PC-9 (cell line): ENCODE results near the gene TSPAN14. TPM values are rescaled to one million over a fixed set of nuclear protein-coding genes. Genes with fewer than 3 reads are reported as not detected.

Experiments
- BruUV-seq: library from RNA; stranded (reverse); fragments of 400-500 nt; replicated peaks from 2 replicates; lab custom pipeline; 2021; lab: Mats Ljungman, UMichigan
- CTCF ChIA-PET: fragments of 300-600 bp; sonication (Branson Sonifier 250); formaldehyde crosslinking; loops from one replicate; lab custom pipeline; 2022; ENCODE audit warnings: antibody characterized with exemption; lab: Charles Lee
- POLR2A ChIA-PET: fragments of 300-600 bp; sonication (Branson Sonifier 250); formaldehyde crosslinking; loops from one replicate; lab custom pipeline; 2022; ENCODE audit warnings: antibody characterized with exemption; ENCODE audit not compliant: unreplicated experiment; lab: Charles Lee
- DNase-seq, 2 experiments: peaks; one replicate each; pipeline versions ENCODE4 v3.0.0 to v3.0.0-alpha.2; 2015 to 2022; ENCODE audit warnings: mixed read lengths in 1 of 2
- H2AFZ ChIP-seq: fragments of 200-600 bp; sonication (generic); 2 replicates; pipeline ENCODE4 v1.8.1; 2017; ENCODE audit warnings: antibody characterized with exemption
- H3F3A ChIP-seq: fragments of 200-600 bp; sonication (generic); 2 replicates; pipeline ENCODE4 v1.8.1; 2017; ENCODE audit warnings: antibody characterized with exemption, mild to moderate bottlenecking, low read depth; ENCODE audit not compliant: insufficient read depth
- H3K27ac ChIP-seq: fragments of 200-600 bp; sonication (generic); 2 replicates; pipeline ENCODE4 v1.6.1; 2016; ENCODE audit warnings: mixed run types
- H3K27me3 ChIP-seq: fragments of 200-600 bp; sonication (generic); 2 replicates; pipeline ENCODE4 v1.6.1; 2016; ENCODE audit warnings: low read depth, mixed run types; ENCODE audit not compliant: insufficient read depth
- H3K36me3 ChIP-seq: fragments of 200-600 bp; sonication (generic); 2 replicates; pipeline ENCODE4 v1.6.1; 2016; ENCODE audit warnings: low read depth, mixed run types
- H3K4me1 ChIP-seq: fragments of 200-600 bp; sonication (generic); replicated peaks from 2 replicates; pipeline ENCODE4 v1.6.1; 2016; ENCODE audit warnings: mixed run types; ENCODE audit not compliant: insufficient read depth
- H3K4me2 ChIP-seq: fragments of 200-600 bp; sonication (generic); 2 replicates; pipeline ENCODE4 v1.6.1; 2017; ENCODE audit warnings: mixed run types
- H3K4me3 ChIP-seq: fragments of 200-600 bp; sonication (generic); 2 replicates; pipeline ENCODE4 v1.6.1; 2016; ENCODE audit warnings: mixed run types
- H3K79me2 ChIP-seq: fragments of 200-600 bp; sonication (generic); 2 replicates; pipeline ENCODE4 v1.6.1; 2017; ENCODE audit warnings: low read depth, mixed run types
- H3K9me2 ChIP-seq: fragments of 200-600 bp; sonication (generic); 2 replicates; pipeline ENCODE4 v1.8.1; 2017; ENCODE audit warnings: mild to moderate bottlenecking; ENCODE audit not compliant: insufficient read depth
- H3K9me3 ChIP-seq: fragments of 200-600 bp; sonication (generic); 2 replicates; pipeline ENCODE4 v1.8.1; 2016; ENCODE audit warnings: low read depth; ENCODE audit not compliant: insufficient read depth
- H4K20me1 ChIP-seq: fragments of 200-600 bp; sonication (generic); 2 replicates; pipeline ENCODE4 v1.8.1; 2017; ENCODE audit not compliant: insufficient read depth
- EZH2 ChIP-seq: fragments of 200-600 bp; sonication (generic); IDR thresholded peaks from 2 replicates; pipeline ENCODE4 v1.8.0; 2017; ENCODE audit warnings: antibody characterized with exemption, low read depth
- intact Hi-C: fragments of 100-400 bp; cut with micrococcal nuclease; formaldehyde crosslinking; loops from one replicate; pipeline ENCODE4 v1.10.0; 2022; ENCODE audit not compliant: unreplicated experiment
- total RNA-seq: library from RNA; stranded (reverse); gene quantifications from 2 replicates; pipeline ENCODE4 v1.2.3, GENCODE V29; 2021
- TF ChIP-seq, protein P1 (sequence below): fragments of 200-600 bp; sonication (generic); conservative IDR thresholded peaks from 2 replicates; pipeline ENCODE4 v1.6.1; 2017; ENCODE audit warnings: mixed run types, antibody characterized with exemption, mild to moderate bottlenecking, moderate library complexity

Gene TSPAN14
- total RNA-seq, 1 experiment from 2014 or later, result 135 TPM

DNA sequence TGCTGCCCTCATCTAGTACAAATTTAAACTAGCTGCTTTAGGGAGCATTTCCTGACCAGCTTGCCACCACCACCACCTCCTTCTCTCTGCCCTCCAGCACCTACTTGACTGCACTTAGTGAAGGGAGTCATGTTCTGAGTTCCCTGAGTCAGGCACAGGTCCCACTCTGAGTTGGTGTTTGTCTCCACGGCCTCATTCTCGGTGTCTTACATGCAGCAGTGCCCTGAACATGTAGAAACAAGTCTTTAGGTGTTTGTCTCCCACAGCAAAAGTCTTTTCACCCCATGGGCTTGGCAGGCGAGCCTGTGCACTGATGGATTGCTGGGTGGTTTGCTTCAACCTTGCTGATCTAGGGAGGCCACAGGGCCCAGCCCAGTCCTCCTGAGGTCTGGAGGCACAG, 16.9 kb downstream of the TSPAN14 start:
- TF ChIP-seq, protein P1, sequence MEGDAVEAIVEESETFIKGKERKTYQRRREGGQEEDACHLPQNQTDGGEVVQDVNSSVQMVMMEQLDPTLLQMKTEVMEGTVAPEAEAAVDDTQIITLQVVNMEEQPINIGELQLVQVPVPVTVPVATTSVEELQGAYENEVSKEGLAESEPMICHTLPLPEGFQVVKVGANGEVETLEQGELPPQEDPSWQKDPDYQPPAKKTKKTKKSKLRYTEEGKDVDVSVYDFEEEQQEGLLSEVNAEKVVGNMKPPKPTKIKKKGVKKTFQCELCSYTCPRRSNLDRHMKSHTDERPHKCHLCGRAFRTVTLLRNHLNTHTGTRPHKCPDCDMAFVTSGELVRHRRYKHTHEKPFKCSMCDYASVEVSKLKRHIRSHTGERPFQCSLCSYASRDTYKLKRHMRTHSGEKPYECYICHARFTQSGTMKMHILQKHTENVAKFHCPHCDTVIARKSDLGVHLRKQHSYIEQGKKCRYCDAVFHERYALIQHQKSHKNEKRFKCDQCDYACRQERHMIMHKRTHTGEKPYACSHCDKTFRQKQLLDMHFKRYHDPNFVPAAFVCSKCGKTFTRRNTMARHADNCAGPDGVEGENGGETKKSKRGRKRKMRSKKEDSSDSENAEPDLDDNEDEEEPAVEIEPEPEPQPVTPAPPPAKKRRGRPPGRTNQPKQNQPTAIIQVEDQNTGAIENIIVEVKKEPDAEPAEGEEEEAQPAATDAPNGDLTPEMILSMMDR, result no peak
- ChIA-PET CTCF (interaction anchor here (0.6 to 2.0 kb wide), 4 partner anchors 11 to 34 kb away, joined by 3 to 10 read pairs (median 5); no protein-coding TSS in a partner anchor), POLR2A (interaction anchor here (0.5 to 1.2 kb wide), 3 partner anchors 9 to 63 kb away, joined by 3 to 4 read pairs (median 4); no protein-coding TSS in a partner anchor)
- no TSS peak for BruUV-seq
- Histone ChIP-seq H3K27ac (peak overlapping the region; percentile 91), H3F3A (peaks cover 85% of the 10 kb centered on the region), H3K9me3 (no peaks in the 10 kb centered on the region), H3K79me2 (peaks cover 98% of the 10 kb centered on the region), H3K36me3 (peaks cover 60% of the 10 kb centered on the region), H2AFZ (no peak overlapping the region), H3K4me3 (no peak overlapping the region), H4K20me1 (0 out of 2 replicates have a peak, but pooled peaks cover 4% of the 10 kb centered on the region), H3K4me2 (peak overlapping the region; percentile 37), H3K9me2 (no peaks in the 10 kb centered on the region), H3K4me1 (peaks cover 100% of the 10 kb centered on the region), H3K27me3 (no peaks in the 10 kb centered on the region)
- intact Hi-C loops, result loop anchor here (1.0 to 2.0 kb wide), 4 partner anchors 10 to 31 kb away; no protein-coding TSS in a partner anchor
- DNase-seq, result no peak

DNA sequence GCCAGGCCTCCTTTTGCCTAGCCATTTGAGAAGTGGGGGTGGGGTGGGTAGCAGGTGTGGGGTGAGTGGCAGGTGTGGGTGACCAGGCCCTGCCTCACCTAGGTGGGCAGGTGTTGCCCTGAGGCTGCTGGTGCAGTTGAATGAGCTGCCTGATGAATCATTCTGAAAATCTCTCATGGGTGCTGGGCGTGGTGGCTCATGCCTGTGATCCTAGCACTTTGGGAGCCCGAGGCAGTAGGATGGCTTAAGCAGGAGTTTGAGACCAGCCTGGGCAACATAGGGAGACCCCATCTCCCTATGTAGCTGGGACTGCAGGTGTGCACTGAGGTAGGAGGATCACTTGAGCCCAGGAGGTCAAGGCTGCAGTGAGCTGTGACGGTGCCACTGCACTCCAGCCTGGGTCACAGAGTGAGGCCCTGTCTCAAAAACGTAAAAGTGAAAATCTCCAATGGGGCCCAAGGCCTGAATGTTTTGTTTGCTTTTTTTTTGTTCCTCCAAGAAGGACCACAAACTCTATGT, 17.7 kb downstream of the TSPAN14 start:
- intact Hi-C loops, result loop anchor here (1.0 to 2.0 kb wide), 4 partner anchors 10 to 31 kb away; no protein-coding TSS in a partner anchor
- H3F3A ChIP-seq, result peaks cover 87% of the 10 kb centered on the region
- BruUV-seq, result no TSS peak
- no peak overlapping the region for H2AFZ ChIP-seq
- CTCF ChIA-PET, result interaction anchor here (0.6 to 2.0 kb wide), 6 partner anchors 11 to 53 kb away, joined by 3 to 10 read pairs (median 4); no protein-coding TSS in a partner anchor
- peak; percentile 97 to 98 for DNase-seq
- TF ChIP-seq EZH2, result no peak
- H3K27ac ChIP-seq, result peak overlapping the region; percentile 91
- peaks cover 54% of the 10 kb centered on the region for H3K36me3 ChIP-seq
- H3K4me3 ChIP-seq, result peak overlapping the region; percentile 7; the same call in 1 of the 2 replicates
- H3K9me3 ChIP-seq, result no peaks in the 10 kb centered on the region
- peaks cover 98% of the 10 kb centered on the region for H3K79me2 ChIP-seq
- 0 out of 2 replicates have a peak, but pooled peaks cover 4% of the 10 kb centered on the region for H4K20me1 ChIP-seq
- no peaks in the 10 kb centered on the region for H3K27me3 ChIP-seq
- POLR2A ChIA-PET, result interaction anchor here (0.6 to 1.2 kb wide), 8 partner anchors 9 to 63 kb away, joined by 3 to 36 read pairs (median 4); partner anchors contain the start of gene PRXL2A
- H3K4me1 ChIP-seq, result peaks cover 97% of the 10 kb centered on the region
- peak overlapping the region; percentile 56 for H3K4me2 ChIP-seq
- no peaks in the 10 kb centered on the region for H3K9me2 ChIP-seq

DNA sequence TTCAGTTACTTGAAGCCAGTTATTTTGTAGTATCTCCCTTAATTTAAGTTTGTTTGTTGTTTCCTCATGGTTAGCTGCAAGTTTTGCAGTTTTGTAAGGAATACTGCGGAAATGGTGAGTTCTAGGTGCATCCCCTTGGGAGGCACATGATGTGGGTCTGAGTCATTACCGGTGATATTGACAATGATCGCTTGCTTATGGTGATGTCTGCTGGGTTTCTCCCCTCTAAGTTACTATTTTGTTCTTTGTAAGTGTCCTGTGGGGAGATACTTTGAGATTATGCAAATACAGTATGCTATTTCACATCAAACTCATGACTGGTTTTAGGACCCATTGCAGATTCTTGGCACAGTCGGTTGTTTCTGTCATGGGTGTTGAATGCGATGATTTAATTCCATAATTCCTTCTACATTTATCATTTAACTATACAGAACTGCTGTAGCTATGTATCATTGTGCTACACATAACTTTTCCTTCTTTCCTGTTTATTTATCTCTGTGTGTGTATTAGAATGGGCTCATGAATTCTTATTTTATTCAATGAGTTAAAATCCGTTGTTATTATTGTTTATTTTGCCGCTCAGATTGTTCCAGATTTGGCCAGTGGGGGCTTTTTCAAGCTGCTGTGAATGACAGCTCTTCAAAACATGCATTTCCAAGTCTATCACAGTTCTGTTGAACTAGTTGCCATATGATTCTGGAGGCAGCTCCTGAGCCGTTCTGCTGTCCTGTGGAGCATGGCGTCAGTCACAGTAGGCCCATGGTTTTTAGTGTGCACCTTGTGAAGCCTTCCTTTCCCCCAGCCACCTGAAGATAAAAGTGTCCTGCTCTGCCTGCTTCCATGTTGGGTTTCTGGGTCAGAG, 18.4 kb downstream of the TSPAN14 start:
- H3K9me3 ChIP-seq, result no peaks in the 10 kb centered on the region
- intact Hi-C loops, result no loop called here
- H3K36me3 ChIP-seq, result peaks cover 57% of the 10 kb centered on the region
- peak overlapping the region; percentile 56 for H3K4me2 ChIP-seq
- H3K4me1 ChIP-seq, result peaks cover 97% of the 10 kb centered on the region
- peaks cover 88% of the 10 kb centered on the region for H3F3A ChIP-seq
- H2AFZ ChIP-seq, result no peak overlapping the region
- BruUV-seq, result TSS peak; percentile 5
- TF ChIP-seq, protein P1, result no peak
- TF ChIP-seq EZH2, result no peak
- no peaks in the 10 kb centered on the region for H3K9me2 ChIP-seq
- peak; percentile 41 to 85 for DNase-seq
- peaks cover 98% of the 10 kb centered on the region for H3K79me2 ChIP-seq
- ChIA-PET POLR2A (interaction anchor here (0.6 to 1.2 kb wide), 8 partner anchors 10 to 64 kb away, joined by 3 to 36 read pairs (median 4); partner anchors contain the start of gene PRXL2A), CTCF (interaction anchor here (0.6 to 2.0 kb wide), 3 partner anchors 13 to 33 kb away, joined by 3 to 10 read pairs (median 5); no protein-coding TSS in a partner anchor)
- H3K27me3 ChIP-seq, result no peaks in the 10 kb centered on the region
- H3K4me3 ChIP-seq, result peak overlapping the region; percentile 7; the same call in 1 of the 2 replicates
- H4K20me1 ChIP-seq, result 0 out of 2 replicates have a peak, but pooled peaks cover 4% of the 10 kb centered on the region
- H3K27ac ChIP-seq, result peak overlapping the region; percentile 91
